Heart right ventricle (tissue), 16 donors: ENCODE results near the gene ADGRE1. TPM values are rescaled to one million over a fixed set of nuclear protein-coding genes. Genes with fewer than 3 reads are reported as not detected.

ENCODE experiments used
- ATAC-seq, 8 donors: fragments of 200-7000 bp; cut with Tn5 transposase; one replicate each; pipeline ENCODE4 v1.9.1; 2020; ENCODE audit warnings: mild to moderate bottlenecking in 8 of 8, moderate library complexity in 8 of 8, moderate number of reproducible peaks in 1 of 8
- DNase-seq, 2 donors: peaks; one replicate each; pipeline ENCODE4 v3.0.0-alpha.2; 2020
- H3K27ac ChIP-seq, 10 donors: fragments of 200-600 bp; sonication (generic) in 2 of 10; one replicate each; pipeline versions ENCODE4 v1.5.0 to v1.8.0; 2020 to 2022; ENCODE audit warnings: mild to moderate bottlenecking in 3 of 10
- H3K27me3 ChIP-seq, 7 donors: fragments of 200-600 bp; one replicate each; pipeline ENCODE4 v1.8.0; 2021 to 2022; ENCODE audit warnings: mild to moderate bottlenecking in 2 of 7
- H3K36me3 ChIP-seq, 9 donors: fragments of 200-600 bp; sonication (generic) in 1 of 9; one replicate each; pipeline versions ENCODE4 v1.5.0 to v1.8.0; 2020 to 2022; ENCODE audit warnings: mild to moderate bottlenecking in 2 of 9
- H3K4me1 ChIP-seq, 9 donors: fragments of 200-600 bp; sonication (generic) in 1 of 9; one replicate each; pipeline versions ENCODE4 v1.5.0 to v1.8.0; 2020 to 2022; ENCODE audit warnings: mild to moderate bottlenecking in 4 of 9
- H3K4me3 ChIP-seq, 10 donors: fragments of 200-600 bp; sonication (generic) in 2 of 10; one replicate each; pipeline versions ENCODE4 v1.5.0 to v1.8.0; 2020 to 2022; ENCODE audit warnings: mild to moderate bottlenecking in 7 of 10, moderate library complexity in 2 of 10
- H3K9me3 ChIP-seq, 11 donors: fragments of 200-600 bp in 10 of 11; sonication (generic) in 2 of 11; one replicate each; pipeline versions ENCODE4 v1.5.0 to v1.8.0; 2013 to 2022; ENCODE audit warnings: mild to moderate bottlenecking in 2 of 11, control low read depth in 1 of 11, moderate library complexity in 1 of 11
- CTCF ChIP-seq, 9 donors: fragments of 200-600 bp; sonication (generic) in 2 of 9; IDR thresholded peaks; one replicate each; pipeline versions ENCODE4 v1.5.0 to v1.8.0; 2021 to 2022; ENCODE audit warnings: antibody characterized with exemption in 9 of 9, mild to moderate bottlenecking in 5 of 9, moderate library complexity in 1 of 9
- WGBS, 2 donors: extraction: QIAGEN DNeasy Blood & Tissue Kit; methylation state at CpG; one replicate each; pipeline ENCODE4 v1.1.7; 2013; ENCODE audit warnings: inconsistent platforms in 1 of 2; 5-methylcytosine and 5-hydroxymethylcytosine counted together
- intact Hi-C, 10 donors: fragments of 100-400 bp; cut with DNase I; formaldehyde crosslinking; loops; one replicate each; pipeline versions ENCODE4 v1.11.1 to v1.14.2; 2022
- polyA plus RNA-seq, 2 donors: library from polyadenylated mRNA; stranded (reverse); fragments of 200-250 nt; gene quantifications; one replicate each; pipeline ENCODE4 v1.2.3, GENCODE V29; 2013
- total RNA-seq, 10 donors: library from RNA; stranded (reverse); fragmentation: NEBNext Ultra II Directional in 3 of 10; extraction: Animal tissue kit (Norgen Biotek cat#: 25700) in 3 of 10; gene quantifications; one replicate each; pipeline versions ENCODE4 v1.2.1 to v1.2.4, GENCODE V29; 2021 to 2023
- donor health status: Arrhythmogenic right ventricular cardiomyopathy.
- donor health status: ischemic (EF 13 %, LVEDD 7.1; RV severe dilation, severe dysfunction).
- donor health status: healthy with polysubstance abuse.
- donor health status: DM: no; HTN: yes; CAD: no.
- donor health status: DM: no; HTN: no; CAD: no.
- donor health status: ischemic (EF 25% LVEDD 6.9; RV normal size, moderate dysfunction).
- donor health status: ischemic (EF 25% LVEDD 5.7; RV mildly dilated, moderate dysfunction).
- donor health status: healthy.
- donor health status: DM: yes; HTN: yes; CAD: no.
- donor health status: Ischemic cardiomyopathy.
- donor health status: ischemic (EF 35%, LVEDD 5.7; RV mildly dilated, moderate dysfunction).
- donor health status: nonischemic (EF 11% LVEDD 7.7; RV severe dilation, severe dysfunction).
- donor health status: DM: yes; HTN: yes; CAD: no.
- donor health status: PGD.
- donor health status: ischemic (EF 29% LVEDD 5.4; RV normal size, mild dysfunction).
- donor health status: nonischemic (EF 23%, LVEDD 6.1; RV moderate dilation, normal function).

Gene ADGRE1
- total and polyA plus RNA-seq, 12 donors, result 0.09 to 4.8 (median 0.19) TPM; not detected in 3

DNA sequence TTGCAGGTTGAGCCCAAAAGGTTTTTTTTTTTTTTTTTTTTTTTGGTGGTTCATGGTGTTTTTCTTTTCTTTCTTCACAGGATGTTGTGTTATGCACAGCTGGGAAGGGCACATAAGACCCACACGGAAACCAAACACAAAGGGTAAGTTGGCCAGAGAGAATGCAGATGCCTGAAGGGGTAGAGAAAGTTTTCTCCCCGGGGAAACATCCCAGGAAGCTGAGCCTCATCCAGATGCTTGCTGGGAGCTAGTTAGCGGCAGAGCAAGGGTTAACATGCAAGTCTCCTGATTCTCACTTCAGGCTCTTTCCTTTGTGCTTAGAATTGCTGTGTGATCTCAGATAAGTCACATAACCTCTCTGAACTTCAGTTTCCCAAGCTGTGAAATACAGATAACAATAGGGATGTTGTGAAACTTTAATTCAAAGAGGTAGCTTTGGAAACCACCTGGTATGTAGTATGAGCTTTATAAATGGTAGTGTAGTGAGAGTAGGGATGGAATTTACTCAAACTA lies 3.1 kb downstream of the ADGRE1 start:
- Histone ChIP-seq H3K4me3 (peak overlapping the region in 1 of 10 donors; percentile 9), H3K27me3 (peaks cover 0 to 13% (median 0%) of the 10 kb centered on the region in 7 donors), H3K36me3 (no peaks in the 10 kb centered on the region), H3K4me1 (peaks cover 0 to 34% (median 0%) of the 10 kb centered on the region in 9 donors), H3K9me3 (peaks cover 0 to 31% (median 7%) of the 10 kb centered on the region in 11 donors), H3K27ac (peak overlapping the region in 1 of 10 donors; percentile 80)
- intact Hi-C loops, result loop anchor here in 1 of 10 donors (10.0 kb wide), 1 partner anchor 1016 kb away; the partner anchor contains the start of gene FUT5
- DNase-seq, result no peak
- TF ChIP-seq CTCF (IDR thresholded peaks at IDR 0.05), result no peak
- no peak for ATAC-seq
- 52 to 55% methylated on average over 3 of the region's 3 CpGs for WGBS, 2 donors

GRCh38 chr19:6890938-6891337 lies 3.6 kb downstream of the ADGRE1 start:
- Histone ChIP-seq H3K9me3 (peaks cover 0 to 34% (median 7%) of the 10 kb centered on the region in 11 donors), H3K4me1 (peaks cover 0 to 34% (median 0%) of the 10 kb centered on the region in 9 donors), H3K36me3 (no peaks in the 10 kb centered on the region), H3K27ac (peak overlapping the region in 1 of 10 donors; percentile 80), H3K27me3 (peaks cover 0 to 13% (median 0%) of the 10 kb centered on the region in 7 donors), H3K4me3 (no peak overlapping the region)
- no peak for ATAC-seq
- DNase-seq, result no peak
- intact Hi-C loops, result loop anchor here in 1 of 10 donors (10.0 kb wide), 1 partner anchor 1016 kb away; the partner anchor contains the start of gene FUT5
- 63 to 66% methylated on average over 8 of the region's 8 CpGs for WGBS, 2 donors
- no peak for TF ChIP-seq CTCF (IDR thresholded peaks at IDR 0.05)

GRCh38 chr19:6891761-6892385 lies 4.5 kb downstream of the ADGRE1 start:
- H3K27ac ChIP-seq, result peak overlapping the region in 1 of 10 donors; percentile 80

More at GRCh38 chr19:6891761-6892385, 4.5 kb downstream of the ADGRE1 start:
- intact Hi-C loops, result loop anchor here in 1 of 10 donors (10.0 kb wide), 1 partner anchor 1017 kb away; the partner anchor contains the start of gene FUT5
- H3K27me3 ChIP-seq, result peaks cover 0 to 10% (median 0%) of the 10 kb centered on the region in 7 donors
- ATAC-seq (no peak), DNase-seq (no peak)
- H3K36me3 ChIP-seq, result no peaks in the 10 kb centered on the region
- H3K4me1 ChIP-seq, result peaks cover 0 to 28% (median 0%) of the 10 kb centered on the region in 9 donors
- WGBS, 2 donors, result 70% methylated on average over 8 of the region's 8 CpGs
- no peak overlapping the region for H3K4me3 ChIP-seq
- H3K9me3 ChIP-seq, result peaks cover 0 to 43% (median 7%) of the 10 kb centered on the region in 11 donors
- TF ChIP-seq CTCF (IDR thresholded peaks at IDR 0.05), result no peak
